Measurements from ENCODE around the gene TRIM47. TPM values are rescaled to one million over a fixed set of nuclear protein-coding genes. Genes with fewer than 3 reads are reported as not detected.
A peak's percentile ranks its signal among the peaks of the same experiment; 100 is the strongest.

TRIM47 gene
- total RNA-seq, 1 experiment from 2014 or later = 8.1 TPM

- no peaks in the 10 kb centered on the region for H3K27me3 ChIP-seq
- no peaks in the 10 kb centered on the region for H3K9me3 ChIP-seq (replicated peaks)
- no peaks in the 10 kb centered on the region; the same call in 1 of the 2 replicates for H3K36me3 ChIP-seq
- H3K27ac ChIP-seq = no peak overlapping the region
- no peak overlapping the region for H3K4me3 ChIP-seq
- no peak for DNase-seq
- peaks cover 23% of the 10 kb centered on the region; the same call in 1 of the 2 replicates for H3K4me1 ChIP-seq
Measured at GRCh38 chr17:75831032-75831571, 47.3 kb downstream of the TRIM47 start.

- Histone ChIP-seq H3K36me3 (peaks cover 5% of the 10 kb centered on the region; the same call in 1 of the 2 replicates), H3K27me3 (no peaks in the 10 kb centered on the region), H3K4me3 (no peak overlapping the region), H3K9me3 (replicated peaks) (no peaks in the 10 kb centered on the region), H3K27ac (no peak overlapping the region), H3K4me1 (peaks cover 23% of the 10 kb centered on the region; the same call in 1 of the 2 replicates)
- peak; percentile 47 to 54 for DNase-seq
Measured at GRCh38 chr17:75830164-75831031, 48.0 kb downstream of the TRIM47 start.

- DNase-seq = no peak
- Histone ChIP-seq H3K27me3 (no peaks in the 10 kb centered on the region), H3K4me1 (peaks cover 19% of the 10 kb centered on the region; the same call in 1 of the 2 replicates), H3K36me3 (peaks cover 5% of the 10 kb centered on the region; the same call in 1 of the 2 replicates), H3K9me3 (replicated peaks) (no peaks in the 10 kb centered on the region), H3K27ac (no peak overlapping the region), H3K4me3 (no peak overlapping the region)
Measured at GRCh38 chr17:75829747-75830146, 48.6 kb downstream of the TRIM47 start.

- no peak for DNase-seq
Measured at GRCh38 chr17:75828741-75829140, 49.6 kb downstream of the TRIM47 start.

GRCh38 chr17:75828076-75828400, 50.3 kb downstream of the TRIM47 start:
- H3K27ac ChIP-seq = no peak overlapping the region

More at GRCh38 chr17:75828741-75829140, 49.6 kb downstream of the TRIM47 start:
- H3K9me3 ChIP-seq (replicated peaks) = no peaks in the 10 kb centered on the region
- H3K36me3 ChIP-seq = peaks cover 5% of the 10 kb centered on the region; the same call in 1 of the 2 replicates
- no peak overlapping the region for H3K27ac ChIP-seq
- H3K4me3 ChIP-seq = no peak overlapping the region
- peaks cover 13% of the 10 kb centered on the region; the same call in 1 of the 2 replicates for H3K4me1 ChIP-seq
- no peaks in the 10 kb centered on the region for H3K27me3 ChIP-seq

GRCh38 chr17:75827308-75828075, 50.9 kb downstream of the TRIM47 start:
- DNase-seq = peak; percentile 75 to 82
- no peak overlapping the region; the same call in 1 of the 2 replicates for H3K27ac ChIP-seq
- H3K9me3 ChIP-seq (replicated peaks) = no peaks in the 10 kb centered on the region
- H3K4me3 ChIP-seq = peak overlapping the region; percentile 19; the same call in 1 of the 2 replicates
- H3K36me3 ChIP-seq = peaks cover 5% of the 10 kb centered on the region; the same call in 1 of the 2 replicates
- no peaks in the 10 kb centered on the region for H3K27me3 ChIP-seq
- peaks cover 13% of the 10 kb centered on the region; the same call in 1 of the 2 replicates for H3K4me1 ChIP-seq

More at GRCh38 chr17:75828076-75828400, 50.3 kb downstream of the TRIM47 start:
- peaks cover 13% of the 10 kb centered on the region; the same call in 1 of the 2 replicates for H3K4me1 ChIP-seq
- no peaks in the 10 kb centered on the region for H3K9me3 ChIP-seq (replicated peaks)
- no peaks in the 10 kb centered on the region for H3K27me3 ChIP-seq
- H3K4me3 ChIP-seq = no peak overlapping the region; the same call in 1 of the 2 replicates
- DNase-seq = no peak
- peaks cover 5% of the 10 kb centered on the region; the same call in 1 of the 2 replicates for H3K36me3 ChIP-seq

- Histone ChIP-seq H3K27me3 (no peaks in the 10 kb centered on the region), H3K36me3 (peaks cover 10% of the 10 kb centered on the region; the same call in 1 of the 2 replicates), H3K4me1 (peaks cover 11% of the 10 kb centered on the region; the same call in 1 of the 2 replicates), H3K9me3 (replicated peaks) (no peaks in the 10 kb centered on the region), H3K4me3 (no peak overlapping the region), H3K27ac (no peak overlapping the region; the same call in 1 of the 2 replicates)
- peak in 1 of 2 experiments; percentile 26 for DNase-seq
Measured at GRCh38 chr17:75826561-75827307, 51.6 kb downstream of the TRIM47 start.

- Histone ChIP-seq H3K27ac (no peak overlapping the region), H3K9me3 (replicated peaks) (no peaks in the 10 kb centered on the region), H3K27me3 (no peaks in the 10 kb centered on the region), H3K36me3 (peaks cover 14% of the 10 kb centered on the region; the same call in 1 of the 2 replicates), H3K4me3 (no peak overlapping the region), H3K4me1 (peaks cover 11% of the 10 kb centered on the region; the same call in 1 of the 2 replicates)
- DNase-seq = no peak
Measured at GRCh38 chr17:75825748-75826370, 52.5 kb downstream of the TRIM47 start.

GRCh38 chr17:75825149-75825552, 53.2 kb downstream of the TRIM47 start:
- DNase-seq = no peak
- H3K4me1 ChIP-seq = peaks cover 11% of the 10 kb centered on the region; the same call in 1 of the 2 replicates
- H3K9me3 ChIP-seq (replicated peaks) = no peaks in the 10 kb centered on the region
- no peak overlapping the region for H3K27ac ChIP-seq
- peaks cover 21% of the 10 kb centered on the region for H3K36me3 ChIP-seq
- no peaks in the 10 kb centered on the region for H3K27me3 ChIP-seq
- no peak overlapping the region for H3K4me3 ChIP-seq

GRCh38 chr17:75824666-75825065, 53.7 kb downstream of the TRIM47 start:
- Histone ChIP-seq H3K27me3 (no peaks in the 10 kb centered on the region), H3K4me3 (no peak overlapping the region), H3K9me3 (replicated peaks) (no peaks in the 10 kb centered on the region), H3K27ac (no peak overlapping the region), H3K4me1 (peaks cover 11% of the 10 kb centered on the region; the same call in 1 of the 2 replicates), H3K36me3 (peaks cover 26% of the 10 kb centered on the region)
- no peak for DNase-seq

Other genes with a start within 250 kb of the TRIM47 start
- gene SMIM5, start 245.1 kb downstream of the TRIM47 start, total RNA-seq (2014; rRNA removed; shearing (Covaris generic)) = 0.14 and 0.18 TPM in 2 replicates
- gene RECQL5, start 211.4 kb downstream of the TRIM47 start, total RNA-seq (2014; rRNA removed; shearing (Covaris generic)) = 25.9 and 28.1 TPM in 2 replicates
- gene SAP30BP, start 211.2 kb downstream of the TRIM47 start, total RNA-seq (2014; rRNA removed; shearing (Covaris generic)) = 63.4 and 74.0 TPM in 2 replicates
- 4.3 and 8.8 TPM in 2 replicates for gene ITGB4, start 157.1 kb downstream of the TRIM47 start, total RNA-seq (2014; rRNA removed; shearing (Covaris generic))
- gene GALK1, start 113.4 kb downstream of the TRIM47 start, total RNA-seq (2014; rRNA removed; shearing (Covaris generic)) = 29.0 and 31.5 TPM in 2 replicates
- 40.6 and 51.4 TPM in 2 replicates for gene UNK, start 93.8 kb downstream of the TRIM47 start, total RNA-seq (2014; rRNA removed; shearing (Covaris generic))
- 1.4 and 3.2 TPM in 2 replicates for gene UNC13D, start 34.2 kb downstream of the TRIM47 start, total RNA-seq (2014; rRNA removed; shearing (Covaris generic))
- 36.3 and 38.3 TPM in 2 replicates for gene WBP2, start 23.2 kb downstream of the TRIM47 start, total RNA-seq (2014; rRNA removed; shearing (Covaris generic))
- gene TRIM65, start 18.4 kb upstream of the TRIM47 start, total RNA-seq (2014; rRNA removed; shearing (Covaris generic)) = 7.4 and 7.9 TPM in 2 replicates
- 43.6 and 47.1 TPM in 2 replicates for gene MRPL38, start 26.3 kb upstream of the TRIM47 start, total RNA-seq (2014; rRNA removed; shearing (Covaris generic))
- gene FBF1, start 62.5 kb upstream of the TRIM47 start, total RNA-seq (2014; rRNA removed; shearing (Covaris generic)) = 10.3 and 13.5 TPM in 2 replicates
- gene ACOX1, start 100.6 kb upstream of the TRIM47 start, total RNA-seq (2014; rRNA removed; shearing (Covaris generic)) = 34.8 and 36.4 TPM in 2 replicates
- 11.8 and 17.7 TPM in 2 replicates for gene TEN1, start 100.7 kb upstream of the TRIM47 start, total RNA-seq (2014; rRNA removed; shearing (Covaris generic))
- 2.7 and 3.1 TPM in 2 replicates for gene CDK3, start 122.3 kb upstream of the TRIM47 start, total RNA-seq (2014; rRNA removed; shearing (Covaris generic))
- gene EVPL, start 148.7 kb upstream of the TRIM47 start, total RNA-seq (2014; rRNA removed; shearing (Covaris generic)) = 0.63 and 1.1 TPM in 2 replicates
- gene SRP68, start 193.9 kb upstream of the TRIM47 start, total RNA-seq (2014; rRNA removed; shearing (Covaris generic)) = 58.7 and 60.0 TPM in 2 replicates
- 0.06 TPM in 1 of 2 replicates, not detected in the other for gene GALR2, start 196.2 kb upstream of the TRIM47 start, total RNA-seq (2014; rRNA removed; shearing (Covaris generic))
- 0.14 and 0.25 TPM in 2 replicates for gene ZACN, start 200.6 kb upstream of the TRIM47 start, total RNA-seq (2014; rRNA removed; shearing (Covaris generic))
- 101 and 106 TPM in 2 replicates for gene EXOC7, start 225.2 kb upstream of the TRIM47 start, total RNA-seq (2014; rRNA removed; shearing (Covaris generic))

All from SJCRH30 (cell line).